Adipocyte (in vitro differentiated cells): Measurements from ENCODE around the gene NFIA.

Experiments used
- DNase-seq: peaks from one replicate; pipeline ENCODE4 v3.0.0-alpha.2; 2015; ENCODE audit warnings: low read depth
- H3K27me3 ChIP-seq: replicated peaks from 2 replicates; pipeline ENCODE4 v1.7.0; 2013; ENCODE audit warnings: mild to moderate bottlenecking, low read length, moderate library complexity; ENCODE audit not compliant: control insufficient read depth, insufficient read depth
- H3K36me3 ChIP-seq: 2 replicates; pipeline ENCODE4 v1.7.0; 2013; ENCODE audit warnings: low read length, mild to moderate bottlenecking, moderate library complexity; ENCODE audit not compliant: control insufficient read depth, insufficient read depth, severe bottlenecking
- H3K4me1 ChIP-seq: 2 replicates; pipeline ENCODE4 v1.7.0; 2013; ENCODE audit warnings: mild to moderate bottlenecking, low read length, moderate library complexity; ENCODE audit not compliant: control insufficient read depth, insufficient read depth
- H3K4me3 ChIP-seq: 2 replicates; pipeline ENCODE4 v1.7.0; 2013; ENCODE audit warnings: mild to moderate bottlenecking, low read length, moderate library complexity
- H3K9ac ChIP-seq: 2 replicates; pipeline ENCODE4 v1.7.0; 2013; ENCODE audit warnings: mild to moderate bottlenecking, low read length, moderate library complexity
- H3K9me3 ChIP-seq: 2 replicates; pipeline ENCODE4 v1.7.0; 2013; ENCODE audit warnings: mild to moderate bottlenecking, low read length, moderate library complexity; ENCODE audit not compliant: control insufficient read depth

The NFIA gene

DNA sequence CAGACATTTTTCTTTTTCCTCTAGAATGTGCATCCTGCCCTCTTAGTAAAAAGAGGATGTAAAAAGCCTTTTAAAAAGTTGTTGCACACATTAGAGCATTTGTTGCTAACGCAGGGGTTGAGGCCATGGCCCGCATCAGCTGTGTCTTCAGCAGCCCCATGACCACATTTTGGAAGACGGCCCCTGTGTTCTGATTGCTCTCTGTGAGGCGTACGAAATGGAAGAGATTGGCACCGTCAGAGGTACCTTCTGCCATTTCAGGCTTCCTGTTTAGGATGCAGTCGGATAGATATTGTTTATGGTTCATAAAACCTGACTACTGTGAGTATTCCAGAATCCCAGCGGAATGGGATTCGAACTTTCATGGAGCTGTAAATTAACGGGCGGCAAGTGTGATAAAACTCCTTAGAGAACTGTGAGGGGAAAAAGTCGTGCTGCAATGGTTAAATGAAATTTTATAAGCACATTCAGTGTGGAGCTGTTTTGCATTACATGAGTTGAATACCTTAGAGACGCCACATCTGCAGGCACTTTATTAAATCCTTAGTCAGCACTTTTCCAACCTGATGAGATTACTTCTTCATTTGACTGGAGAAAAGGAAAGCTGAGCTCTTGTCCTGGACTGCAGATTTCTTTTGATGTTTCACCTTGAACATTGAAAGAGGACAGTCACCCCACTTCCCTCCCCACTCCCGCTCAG lies 368.7 kb downstream of the NFIA start:
- H3K9me3 ChIP-seq = no peaks in the 10 kb centered on the region
- H3K4me1 ChIP-seq = peaks cover 77% of the 10 kb centered on the region
- H3K9ac ChIP-seq = peak overlapping the region; percentile 58
- peaks cover 9% of the 10 kb centered on the region for H3K36me3 ChIP-seq
- H3K27me3 ChIP-seq = no peaks in the 10 kb centered on the region
- no peak for DNase-seq
- H3K4me3 ChIP-seq = peak overlapping the region; percentile 22

DNA sequence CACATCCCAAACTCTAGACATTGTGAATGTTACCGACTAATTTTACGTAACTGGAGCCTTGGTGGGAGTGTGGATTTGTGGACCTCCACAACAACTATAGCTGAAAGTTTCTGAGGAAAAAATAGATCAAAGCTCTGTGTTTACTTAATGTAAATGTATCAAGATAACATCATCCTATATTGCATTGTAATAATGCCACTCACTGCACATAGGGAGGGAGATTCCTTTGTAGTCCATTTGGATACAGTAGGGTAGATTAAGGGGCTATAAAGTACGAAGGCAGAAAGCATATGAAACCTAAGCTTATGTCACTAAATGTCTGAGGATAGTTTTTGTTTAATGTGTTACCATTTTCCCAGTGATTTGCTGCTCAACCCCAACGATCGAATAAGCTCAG lies 369.2 kb downstream of the NFIA start:
- no peak for DNase-seq
- Histone ChIP-seq H3K4me1 (peaks cover 72% of the 10 kb centered on the region), H3K36me3 (peaks cover 10% of the 10 kb centered on the region), H3K9me3 (no peaks in the 10 kb centered on the region), H3K4me3 (no peak overlapping the region), H3K9ac (no peak overlapping the region), H3K27me3 (no peaks in the 10 kb centered on the region)

DNA sequence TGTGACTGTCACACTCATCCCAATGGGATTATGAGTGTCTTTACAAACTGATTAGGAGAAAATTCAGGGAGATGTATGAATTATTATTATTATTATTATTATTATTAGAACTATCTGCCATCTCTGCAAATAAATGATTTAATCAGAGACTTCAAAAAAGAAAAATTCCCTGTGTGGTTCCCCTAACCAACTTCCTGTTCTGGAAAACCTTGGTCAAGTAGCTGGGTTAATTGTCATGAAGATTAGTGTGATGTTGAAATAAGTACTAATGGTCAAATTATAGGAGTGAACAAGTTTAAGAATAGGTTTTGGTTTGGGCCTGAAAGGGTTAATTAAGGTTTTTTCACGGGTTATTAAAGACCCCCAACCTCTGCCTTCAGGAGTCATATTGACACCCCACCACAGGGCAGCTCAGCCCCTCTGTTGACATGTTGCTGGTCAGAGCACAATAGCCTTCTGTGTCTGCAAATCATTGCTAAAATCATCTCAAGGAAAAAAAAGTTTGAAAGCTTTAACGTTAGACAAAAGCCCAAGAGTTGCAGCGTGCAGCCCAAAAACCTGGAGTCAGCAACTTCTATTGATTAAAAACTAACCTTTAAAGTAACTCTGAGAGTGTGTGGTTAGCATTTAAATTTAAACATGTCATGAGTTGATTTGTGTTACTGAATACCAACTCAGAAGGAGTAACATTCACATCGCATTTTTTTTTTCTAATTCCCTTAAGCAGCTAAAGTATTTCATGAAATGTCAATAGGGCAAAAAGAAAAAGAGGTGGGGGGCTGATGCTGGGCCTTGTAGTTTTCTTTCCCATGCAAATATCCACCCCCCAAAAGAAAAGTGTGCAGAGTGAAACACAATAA lies 370.0 kb downstream of the NFIA start:
- Histone ChIP-seq H3K4me3 (peak overlapping the region; percentile 45), H3K27me3 (no peaks in the 10 kb centered on the region), H3K9me3 (no peaks in the 10 kb centered on the region), H3K36me3 (peaks cover 16% of the 10 kb centered on the region), H3K4me1 (peaks cover 64% of the 10 kb centered on the region), H3K9ac (peak overlapping the region; percentile 66)
- DNase-seq = peak; percentile 33

DNA sequence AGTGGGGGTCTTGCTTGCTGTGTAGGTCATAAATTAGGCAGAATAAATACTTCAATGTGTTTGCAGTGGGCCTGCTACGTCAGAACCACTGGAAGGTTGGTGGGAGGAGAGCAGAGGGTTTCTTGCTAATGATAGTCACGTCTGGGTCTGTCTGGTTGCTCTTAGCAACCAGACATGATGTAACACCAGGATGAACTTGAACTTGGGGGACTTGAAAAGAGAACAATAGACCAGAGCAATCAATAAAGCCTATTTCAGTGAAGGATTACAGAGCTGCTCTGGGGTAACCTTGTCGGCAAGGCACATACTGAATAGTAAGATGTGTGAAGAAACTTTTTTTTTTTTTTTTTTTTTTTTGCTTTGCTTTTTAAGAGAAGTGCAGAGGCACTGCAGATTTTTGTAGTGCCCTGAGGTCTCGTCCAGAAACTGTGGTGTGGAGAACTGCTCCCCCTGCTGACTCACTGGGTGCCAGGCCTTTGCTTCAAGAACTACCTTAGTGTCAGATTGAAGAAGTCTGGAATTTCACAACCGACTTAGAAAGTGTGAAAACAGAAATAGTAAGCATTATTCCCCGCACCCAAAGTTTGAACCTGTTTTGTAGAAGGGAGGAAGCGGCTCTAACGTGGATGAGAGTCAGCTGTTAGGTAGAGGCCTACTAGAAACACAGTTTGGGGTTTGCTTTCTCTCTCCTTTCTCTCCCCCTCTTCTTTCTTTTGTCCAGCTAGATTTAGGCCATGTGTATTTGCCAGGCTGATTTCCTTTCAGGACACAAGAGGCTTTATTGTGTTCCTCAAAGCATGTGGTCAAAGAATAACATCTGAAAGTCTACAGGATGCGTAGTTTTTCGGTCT lies 371.0 kb downstream of the NFIA start:
- Histone ChIP-seq H3K4me3 (peak overlapping the region; percentile 45), H3K9me3 (no peaks in the 10 kb centered on the region), H3K27me3 (no peaks in the 10 kb centered on the region), H3K4me1 (peaks cover 55% of the 10 kb centered on the region), H3K9ac (peak overlapping the region; percentile 66), H3K36me3 (peaks cover 16% of the 10 kb centered on the region)
- DNase-seq = peak; percentile 97

DNA sequence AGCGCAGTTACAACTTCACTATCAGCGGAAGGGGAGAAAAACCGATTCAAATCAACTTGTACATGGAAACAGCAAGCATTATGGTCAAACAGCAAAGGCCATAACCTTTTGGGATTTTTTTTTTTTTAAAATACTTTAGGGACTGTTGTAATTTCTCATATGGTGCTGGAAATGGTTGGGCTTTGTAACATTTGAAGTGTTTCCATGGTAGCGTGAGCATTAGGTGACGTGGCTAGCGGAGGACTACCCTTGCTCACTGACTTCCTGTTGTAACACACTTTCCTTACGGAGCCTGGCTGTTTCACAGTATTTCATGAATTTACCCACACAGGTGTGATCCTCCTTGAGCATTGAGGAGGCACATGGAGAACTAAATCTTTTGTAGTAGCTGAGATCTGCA lies 373.0 kb downstream of the NFIA start:
- H3K36me3 ChIP-seq = peaks cover 16% of the 10 kb centered on the region
- H3K27me3 ChIP-seq = no peaks in the 10 kb centered on the region
- H3K4me1 ChIP-seq = peaks cover 36% of the 10 kb centered on the region
- H3K4me3 ChIP-seq = no peak overlapping the region
- no peaks in the 10 kb centered on the region for H3K9me3 ChIP-seq
- DNase-seq = no peak
- H3K9ac ChIP-seq = no peak overlapping the region

DNA sequence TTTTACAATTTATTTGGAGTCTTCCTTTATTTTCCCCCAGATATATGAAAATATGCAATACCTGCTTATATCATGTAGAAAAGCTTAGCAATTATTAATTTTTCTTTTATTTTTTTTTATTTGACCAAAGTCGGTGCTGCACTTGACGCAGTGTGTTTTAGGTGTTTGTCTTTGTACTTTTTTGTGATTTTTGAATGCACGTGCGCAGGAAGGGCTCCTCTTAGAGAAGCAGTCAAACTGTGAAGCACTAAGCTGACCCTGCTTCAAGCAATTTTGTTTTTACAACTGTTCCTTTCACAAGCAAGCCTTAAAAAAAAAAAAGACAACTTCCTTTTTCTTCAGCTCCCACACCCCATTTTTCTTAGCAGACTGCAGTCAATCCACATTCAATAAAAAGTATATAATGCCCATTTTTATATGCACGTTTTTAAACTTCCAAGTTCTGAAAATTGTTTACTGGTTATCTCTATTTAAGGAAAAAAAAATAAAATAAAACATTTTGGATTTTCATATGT lies 375.2 kb downstream of the NFIA start:
- DNase-seq = no peak
- Histone ChIP-seq H3K9ac (no peak overlapping the region), H3K4me1 (peaks cover 14% of the 10 kb centered on the region), H3K4me3 (no peak overlapping the region), H3K36me3 (peaks cover 16% of the 10 kb centered on the region), H3K27me3 (no peaks in the 10 kb centered on the region), H3K9me3 (no peaks in the 10 kb centered on the region)

DNA sequence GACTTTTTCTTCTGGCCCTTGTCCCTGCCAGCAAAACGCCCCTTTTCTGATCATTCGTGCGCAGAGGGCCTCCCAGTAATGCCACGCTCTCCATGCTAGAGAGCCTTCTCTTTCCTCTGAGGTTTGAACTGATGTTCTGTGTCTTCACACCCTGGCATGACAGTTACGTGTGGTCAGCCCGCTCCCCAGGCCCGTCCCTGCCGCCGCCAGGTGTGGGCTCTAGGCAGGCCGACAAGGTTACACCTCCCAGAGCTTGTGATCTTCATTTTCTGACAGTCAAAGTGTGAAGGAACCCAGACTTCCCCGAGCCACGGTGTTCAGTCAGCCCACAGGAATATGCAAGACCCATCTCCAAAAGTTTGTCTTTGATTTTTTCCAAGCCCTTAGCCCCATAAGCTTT lies 377.0 kb downstream of the NFIA start:
- peaks cover 16% of the 10 kb centered on the region for H3K36me3 ChIP-seq
- no peaks in the 10 kb centered on the region for H3K27me3 ChIP-seq
- no peaks in the 10 kb centered on the region for H3K9me3 ChIP-seq
- H3K4me1 ChIP-seq = no peaks in the 10 kb centered on the region
- DNase-seq = no peak
- no peak overlapping the region for H3K9ac ChIP-seq
- no peak overlapping the region for H3K4me3 ChIP-seq

DNA sequence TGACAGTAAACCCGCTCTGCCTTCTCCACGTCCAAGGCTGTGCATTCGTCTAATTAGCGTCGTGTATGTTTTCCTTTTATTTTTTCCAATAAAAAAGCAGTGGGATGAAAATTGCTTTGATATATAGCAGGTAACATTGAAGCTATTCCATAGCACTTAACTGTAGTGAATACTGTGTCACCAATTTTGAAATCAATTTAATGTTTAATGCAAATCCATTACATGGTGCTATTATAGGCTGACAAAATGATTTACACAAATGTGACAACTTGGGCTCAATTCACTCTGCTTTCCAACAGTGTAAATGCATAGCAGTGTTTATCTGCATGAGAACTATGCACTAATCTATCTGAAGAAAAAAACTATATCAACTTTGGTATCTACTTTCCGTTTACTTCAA lies 377.8 kb downstream of the NFIA start:
- Histone ChIP-seq H3K36me3 (peaks cover 14% of the 10 kb centered on the region), H3K9me3 (no peaks in the 10 kb centered on the region), H3K4me3 (no peak overlapping the region), H3K9ac (no peak overlapping the region), H3K4me1 (no peaks in the 10 kb centered on the region), H3K27me3 (no peaks in the 10 kb centered on the region)
- no peak for DNase-seq

DNA sequence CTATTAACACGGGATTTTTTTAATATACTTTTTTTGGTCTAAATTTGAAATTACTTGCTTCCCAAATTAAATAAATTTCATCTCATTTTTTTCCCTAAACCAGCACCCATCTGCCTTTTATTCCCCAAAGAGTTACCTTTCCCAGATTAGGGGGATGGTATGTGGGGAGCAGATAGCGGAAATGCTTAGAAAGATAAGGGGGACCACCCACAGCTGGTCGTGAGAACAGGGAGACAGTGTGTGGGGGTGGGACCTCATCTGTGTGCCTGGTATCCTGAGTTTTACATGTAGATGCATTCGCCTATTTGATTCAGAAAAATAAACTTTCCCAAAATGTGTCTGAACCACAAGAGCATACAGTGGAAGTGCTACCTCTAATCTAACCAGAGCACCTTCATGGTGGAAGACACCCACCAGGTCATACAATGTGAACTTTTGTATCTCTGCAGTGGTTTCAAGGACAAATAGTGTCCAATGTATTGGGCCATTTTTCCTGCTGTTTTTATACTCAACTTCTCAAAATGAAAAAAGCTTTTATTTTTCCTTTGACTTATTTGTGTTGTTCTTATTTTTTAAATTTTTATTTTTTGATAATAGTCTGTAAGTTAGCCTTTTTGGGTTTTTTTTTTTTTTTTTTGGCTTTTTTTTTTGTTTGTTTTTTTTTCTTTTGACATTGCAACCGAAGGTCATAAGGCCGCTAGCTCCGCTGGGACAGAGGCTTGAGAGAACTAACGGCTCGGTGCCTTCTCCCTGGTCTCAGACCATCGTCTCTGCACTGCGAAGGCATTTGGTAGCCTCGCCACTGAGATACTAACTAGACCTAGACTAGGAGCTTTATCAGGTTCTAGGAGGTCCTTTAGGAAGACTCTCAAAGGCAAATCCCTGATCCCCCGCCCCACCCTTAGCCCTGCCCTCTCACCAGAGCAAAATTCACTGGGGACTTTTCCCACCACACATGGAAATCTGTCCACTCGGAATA lies 379.3 kb downstream of the NFIA start:
- no peak overlapping the region for H3K4me3 ChIP-seq
- peaks cover 5% of the 10 kb centered on the region for H3K36me3 ChIP-seq
- no peaks in the 10 kb centered on the region for H3K9me3 ChIP-seq
- no peak overlapping the region for H3K9ac ChIP-seq
- no peaks in the 10 kb centered on the region for H3K27me3 ChIP-seq
- no peak for DNase-seq
- no peaks in the 10 kb centered on the region for H3K4me1 ChIP-seq

DNA sequence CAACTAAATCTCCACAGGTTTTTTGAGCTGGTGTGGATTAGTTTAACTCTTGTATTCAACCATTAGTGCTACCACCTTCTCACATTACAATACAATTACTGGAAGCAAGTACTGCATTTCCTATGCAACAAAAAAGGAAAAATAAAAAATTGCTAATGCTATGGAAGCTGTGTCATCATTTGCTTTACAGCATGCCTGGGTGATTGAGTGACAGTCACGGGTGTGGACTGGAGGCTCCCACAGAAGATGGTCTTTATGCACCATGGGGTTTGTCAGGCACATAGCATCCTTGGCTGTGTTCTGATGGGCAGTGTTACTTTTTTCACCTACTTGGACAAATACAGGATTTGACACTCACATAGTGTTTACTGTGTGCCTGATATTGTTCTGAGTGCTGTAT lies 380.3 kb downstream of the NFIA start:
- DNase-seq = no peak
- Histone ChIP-seq H3K4me3 (no peak overlapping the region), H3K4me1 (no peaks in the 10 kb centered on the region), H3K9me3 (no peaks in the 10 kb centered on the region), H3K9ac (no peak overlapping the region), H3K36me3 (no peaks in the 10 kb centered on the region), H3K27me3 (no peaks in the 10 kb centered on the region)
